NCI-H69 (cell line): ENCODE results near the gene ARMC12.

ENCODE experiments used
- DNase-seq: peaks from one replicate; lab custom pipeline; 2025; lab: John Stamatoyannopoulos, UW

ARMC12 gene

DNA sequence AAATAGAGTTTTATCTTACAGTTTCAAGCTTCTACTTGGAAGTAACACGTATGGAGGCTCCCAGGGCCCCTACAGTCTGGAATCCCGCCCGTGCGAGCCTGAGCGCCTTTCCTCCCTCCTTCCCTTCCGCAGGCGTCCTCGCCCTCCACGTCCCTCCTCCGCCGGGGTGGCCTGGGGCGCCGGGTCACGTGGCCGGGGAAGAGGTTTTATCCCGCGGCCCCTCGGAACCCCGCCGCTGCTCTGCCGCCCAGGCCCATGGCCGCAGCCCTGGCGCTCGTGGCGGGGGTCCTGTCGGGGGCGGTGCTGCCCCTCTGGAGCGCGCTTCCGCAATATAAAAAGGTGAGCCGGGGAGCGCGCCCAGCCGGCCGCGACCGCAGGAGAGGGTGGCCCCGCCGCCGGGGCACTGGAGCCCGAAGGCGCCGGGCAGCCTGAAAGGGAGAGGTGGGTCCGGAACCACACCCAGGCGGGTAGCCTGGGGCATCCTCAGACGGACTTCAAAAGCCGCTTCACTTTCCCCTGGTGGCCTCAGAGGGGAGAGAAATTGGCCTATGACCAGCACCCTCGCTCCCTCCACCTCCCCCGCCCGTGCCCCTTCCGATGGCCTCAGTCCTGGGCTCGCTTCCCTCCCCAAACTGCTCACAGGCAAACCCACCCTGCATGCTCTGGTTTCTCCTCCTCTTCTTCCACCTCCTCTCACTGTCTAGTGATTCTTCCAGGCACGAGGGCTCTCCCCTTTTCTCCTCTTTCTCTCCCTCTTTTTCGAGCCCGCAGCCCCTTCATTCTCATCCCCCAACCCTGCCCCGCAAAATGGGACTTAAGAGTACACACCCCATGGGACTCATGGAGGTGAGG lies 39.8 kb downstream of the ARMC12 start, which contains the start of gene CLPSL2:
Gene CLPSL2 (plus strand): TSS at position 235 of the 852 bp plus-strand sequence. CDS start 21 bp downstream, at position 256.
- DNase-seq = peak; percentile 72

DNA sequence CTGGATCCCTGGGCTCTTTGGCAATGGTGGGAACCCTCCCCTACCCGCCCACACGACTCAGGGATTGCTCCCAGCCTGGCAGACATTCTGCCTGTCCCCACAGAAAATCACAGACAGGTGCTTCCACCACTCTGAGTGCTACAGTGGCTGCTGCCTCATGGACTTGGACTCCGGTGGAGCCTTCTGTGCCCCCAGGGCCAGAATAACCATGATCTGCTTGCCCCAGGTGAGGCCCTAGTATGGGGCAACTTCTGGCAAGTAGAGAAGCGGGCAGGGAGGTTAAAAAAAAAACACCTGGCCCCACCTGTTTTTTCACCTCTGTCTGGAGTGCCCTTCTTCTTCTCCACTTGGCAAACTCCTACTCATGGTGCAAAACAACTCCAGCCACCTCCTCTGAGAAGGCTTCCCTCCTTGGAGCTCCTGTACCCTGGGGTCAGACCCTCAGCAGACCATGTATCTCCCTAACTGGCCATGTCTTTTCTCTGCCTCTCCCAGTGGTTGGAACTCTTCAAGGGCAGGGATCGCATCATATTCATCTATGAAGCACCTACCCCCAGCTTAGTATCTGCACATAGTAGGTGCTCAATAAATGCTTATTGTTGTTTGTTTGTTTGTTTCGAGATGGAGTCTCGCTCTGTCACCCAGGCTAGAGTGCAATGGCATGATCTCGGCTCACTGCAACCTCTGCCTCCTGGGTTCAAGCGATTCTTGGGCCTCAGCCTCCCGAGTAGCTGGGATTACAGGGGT lies 40.7 kb downstream of the ARMC12 start:
- no peak for DNase-seq

DNA sequence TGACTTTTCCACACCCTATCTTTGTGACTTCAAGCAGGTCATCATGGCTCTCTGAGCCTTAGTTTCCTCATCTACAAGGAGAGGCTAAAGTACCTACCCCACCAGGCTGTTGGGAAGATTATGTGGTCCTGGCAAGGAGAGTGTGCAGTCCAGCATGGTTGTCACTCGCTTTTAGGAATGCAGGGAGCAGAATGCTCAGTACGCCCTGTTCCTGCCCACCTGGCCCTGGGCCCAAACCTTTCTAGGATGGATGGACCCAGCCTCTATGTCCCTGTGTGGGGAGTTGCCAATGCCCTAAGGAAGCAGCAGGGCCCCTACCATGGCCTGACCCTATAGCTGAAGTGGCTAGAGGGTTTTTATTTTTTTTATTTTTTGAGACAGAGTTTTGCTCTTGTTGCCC lies 41.6 kb downstream of the ARMC12 start:
- no peak for DNase-seq

DNA sequence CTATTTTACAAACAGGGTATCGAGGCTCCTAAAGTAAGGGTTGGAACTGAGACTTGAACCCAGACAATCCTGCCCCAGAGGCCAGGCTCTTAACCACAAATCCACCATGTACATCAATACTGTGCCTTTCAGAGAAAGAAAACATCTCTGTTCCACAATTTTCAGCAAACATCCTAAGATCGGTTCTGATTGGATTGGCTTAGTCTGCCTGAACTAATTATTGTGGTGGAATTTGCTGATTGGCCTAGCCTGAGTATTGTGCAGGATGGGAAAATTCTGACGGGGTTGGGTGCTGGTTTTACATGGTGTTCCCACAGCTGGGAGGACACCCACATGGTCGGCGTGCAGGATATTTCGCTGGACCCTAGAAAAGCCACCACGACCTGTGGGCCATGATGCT lies 43.9 kb downstream of the ARMC12 start, which contains the start of gene CLPSL1:
Gene CLPSL1 (plus strand): TSS at position 301 of the 400 bp plus-strand sequence. CDS start 92 bp downstream, at position 393.
- DNase-seq = no peak

DNA sequence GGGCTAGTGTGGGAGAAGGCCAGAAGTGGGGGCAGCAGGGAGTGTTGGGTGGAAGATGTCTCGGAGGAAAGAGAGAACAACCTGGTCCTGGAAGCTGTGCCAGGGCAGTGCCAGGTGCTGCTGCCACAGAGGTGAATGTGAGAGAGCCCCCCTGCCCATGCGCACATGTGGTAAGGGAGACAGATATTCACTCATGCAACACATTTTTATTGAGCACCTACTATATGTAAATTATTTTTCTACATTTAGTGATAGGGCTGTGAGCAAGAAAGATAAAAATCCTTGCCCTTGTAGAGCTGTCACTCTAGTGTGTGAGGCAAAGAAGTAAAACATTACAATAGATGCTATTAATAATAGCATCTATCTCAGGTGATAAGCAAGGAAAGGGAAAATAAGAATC lies 44.5 kb downstream of the ARMC12 start:
- no peak for DNase-seq

DNA sequence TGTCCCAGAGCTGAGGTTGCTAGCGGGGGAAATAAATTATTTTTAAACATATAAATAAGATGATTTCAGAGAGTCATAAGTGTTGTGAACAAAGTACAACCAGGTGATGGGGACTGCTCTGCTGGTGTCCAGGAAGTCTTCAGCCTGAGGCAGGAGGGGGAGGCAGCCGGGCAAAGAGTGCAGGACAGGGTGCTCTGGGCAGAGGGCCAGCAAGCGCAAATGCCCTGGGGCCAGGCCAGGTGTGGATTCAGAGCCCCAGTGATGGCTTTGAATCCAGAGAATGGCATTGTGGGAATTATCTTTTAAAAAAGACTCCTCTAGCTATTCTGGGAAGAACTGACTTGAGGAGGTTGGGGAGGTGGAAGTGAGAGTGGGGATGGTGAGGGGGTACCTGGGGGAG lies 45.6 kb downstream of the ARMC12 start:
- peak; percentile 88 for DNase-seq

DNA sequence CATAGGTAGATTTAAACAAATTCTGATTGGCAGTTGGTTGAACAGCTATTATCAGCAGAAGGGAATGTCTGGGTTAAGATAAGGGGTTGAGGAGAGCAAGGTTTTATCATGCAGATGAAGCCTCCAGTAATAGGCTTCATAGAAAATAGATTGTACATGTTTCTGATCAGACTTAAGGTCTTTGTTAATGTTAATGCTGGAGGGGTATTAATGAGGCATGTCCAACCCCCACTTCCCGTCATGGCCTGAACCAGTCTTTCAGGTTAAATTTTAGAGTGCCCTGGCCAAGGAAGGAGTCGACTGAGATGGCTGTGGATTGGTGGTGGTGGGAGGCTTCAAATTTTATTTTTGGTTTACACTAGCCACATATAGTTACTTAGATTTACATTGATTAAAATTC lies 47.4 kb downstream of the ARMC12 start:
- DNase-seq = no peak

DNA sequence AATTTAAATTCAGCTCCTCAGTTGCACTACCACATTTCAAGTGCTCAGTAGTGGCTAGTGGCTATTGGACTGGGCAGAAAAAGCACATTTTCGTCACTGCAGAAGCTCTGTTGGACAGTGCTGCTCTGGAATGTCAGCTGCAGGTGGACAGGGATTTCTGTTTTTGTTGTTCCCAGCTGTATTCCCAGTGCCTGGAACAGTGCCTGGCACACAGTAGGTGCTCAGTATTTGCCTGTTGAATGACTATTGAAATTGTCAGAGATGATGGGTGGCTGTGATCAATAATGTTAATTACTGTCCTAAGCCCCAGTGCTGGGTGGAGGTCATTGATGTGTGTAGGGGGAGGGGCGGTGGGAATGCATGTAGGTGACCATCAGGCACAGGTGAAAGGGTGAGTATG lies 49.4 kb downstream of the ARMC12 start:
- no peak for DNase-seq

DNA sequence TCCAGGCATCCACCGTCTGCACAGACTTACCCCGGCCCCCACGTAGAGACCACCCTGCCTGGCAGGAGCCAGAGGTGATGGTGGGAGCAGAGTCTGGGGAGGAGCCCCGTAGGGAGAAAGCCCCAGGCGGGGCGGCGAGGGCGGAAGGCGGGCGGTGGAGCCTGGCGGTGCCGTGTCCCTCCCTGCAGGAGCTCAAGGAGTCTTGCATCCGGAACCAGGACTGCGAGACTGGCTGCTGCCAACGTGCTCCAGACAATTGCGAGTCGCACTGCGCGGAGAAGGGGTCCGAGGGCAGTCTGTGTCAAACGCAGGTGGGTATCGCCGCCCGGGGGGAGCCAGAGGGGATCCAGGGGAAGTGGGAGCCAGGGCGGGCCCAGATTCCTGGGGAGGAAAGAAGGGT lies 50.0 kb downstream of the ARMC12 start:
- DNase-seq = peak; percentile 43

DNA sequence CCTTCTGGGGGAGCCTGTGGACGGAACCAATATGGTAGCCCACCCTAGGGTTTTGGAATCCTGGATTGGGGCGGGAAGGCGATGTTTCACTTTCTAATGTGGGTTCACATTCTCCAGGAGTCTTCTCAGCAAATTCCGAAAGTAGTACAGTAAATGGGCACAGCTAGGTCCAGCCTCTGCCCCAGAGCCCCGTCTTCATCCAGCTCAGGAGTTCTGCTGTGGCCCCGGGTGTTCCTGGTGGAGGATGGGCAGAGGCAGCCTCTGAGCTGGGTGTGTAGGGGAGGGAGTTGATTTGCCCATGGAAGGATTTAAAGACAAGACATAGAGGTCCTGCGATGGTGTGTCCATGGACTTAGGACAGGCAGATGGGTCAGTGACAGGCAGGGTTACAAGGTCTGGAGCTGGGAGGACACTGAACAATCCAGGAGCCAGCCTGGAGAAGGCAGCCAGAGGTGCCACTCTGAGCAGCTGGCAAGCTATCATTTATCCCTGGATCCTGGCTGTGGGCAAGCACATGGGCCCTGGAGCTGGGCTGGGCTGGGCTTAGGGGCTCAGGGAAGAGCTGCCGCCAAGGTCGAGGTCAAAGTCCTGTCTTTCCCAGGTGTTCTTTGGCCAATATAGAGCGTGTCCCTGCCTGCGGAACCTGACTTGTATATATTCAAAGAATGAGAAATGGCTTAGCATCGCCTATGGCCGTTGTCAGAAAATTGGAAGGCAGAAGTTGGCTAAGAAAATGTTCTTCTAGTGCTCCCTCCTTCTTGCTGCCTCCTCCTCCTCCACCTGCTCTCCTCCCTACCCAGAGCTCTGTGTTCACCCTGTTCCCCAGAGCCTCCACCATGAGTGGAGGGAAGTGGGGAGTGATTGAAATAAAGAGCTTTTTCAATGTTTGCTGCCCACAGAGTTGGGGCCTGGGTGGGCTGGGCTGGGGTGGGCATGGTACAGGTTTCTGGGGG lies 50.7 kb downstream of the ARMC12 start:
- no peak for DNase-seq

DNA sequence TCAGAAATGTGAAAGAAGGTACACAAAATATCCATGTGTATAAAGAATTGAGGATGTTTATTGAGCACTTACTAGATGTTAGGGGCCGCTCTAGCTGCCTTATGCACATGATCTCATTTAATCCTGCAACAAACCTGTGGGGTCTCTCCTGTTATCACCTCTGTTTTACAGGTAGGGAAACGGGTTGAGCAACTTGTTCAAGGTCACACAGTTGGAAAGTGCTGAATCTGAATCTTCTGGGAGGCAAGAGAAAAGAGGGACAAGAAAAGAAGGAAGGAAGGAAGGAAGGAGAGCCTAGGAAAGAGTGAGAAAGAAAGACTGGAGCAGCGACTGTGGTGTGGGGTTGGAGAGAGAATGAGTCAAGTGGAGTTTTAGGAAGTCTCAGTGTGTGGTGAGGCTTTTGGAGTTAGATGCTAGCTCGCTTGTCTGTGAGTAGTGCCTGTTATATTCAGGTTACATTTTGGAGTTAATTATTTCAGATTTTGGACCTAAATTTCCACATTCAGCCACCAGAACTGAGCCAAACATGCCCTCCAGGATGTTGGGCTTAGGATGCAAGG lies 51.7 kb downstream of the ARMC12 start:
- DNase-seq = no peak

DNA sequence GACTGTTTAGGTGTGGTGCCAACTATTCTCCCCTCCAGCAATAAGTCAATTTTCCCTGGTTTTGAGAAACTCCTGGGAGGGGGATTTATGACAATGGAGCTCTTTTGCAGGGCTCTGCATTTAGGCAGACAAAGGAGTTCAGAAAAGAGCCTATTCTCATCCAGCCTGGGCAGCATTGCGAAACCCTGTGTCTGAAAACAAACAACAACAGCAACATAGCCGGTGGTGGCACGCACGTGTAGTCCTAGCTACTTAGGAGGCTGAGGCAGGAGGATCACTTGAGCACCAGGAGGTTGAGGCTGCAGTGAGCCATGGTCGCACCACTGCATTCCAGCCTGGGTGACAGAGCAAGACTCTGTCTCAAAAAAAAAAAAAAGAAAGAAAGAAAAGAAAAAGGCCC lies 53.9 kb downstream of the ARMC12 start:
- no peak for DNase-seq

DNA sequence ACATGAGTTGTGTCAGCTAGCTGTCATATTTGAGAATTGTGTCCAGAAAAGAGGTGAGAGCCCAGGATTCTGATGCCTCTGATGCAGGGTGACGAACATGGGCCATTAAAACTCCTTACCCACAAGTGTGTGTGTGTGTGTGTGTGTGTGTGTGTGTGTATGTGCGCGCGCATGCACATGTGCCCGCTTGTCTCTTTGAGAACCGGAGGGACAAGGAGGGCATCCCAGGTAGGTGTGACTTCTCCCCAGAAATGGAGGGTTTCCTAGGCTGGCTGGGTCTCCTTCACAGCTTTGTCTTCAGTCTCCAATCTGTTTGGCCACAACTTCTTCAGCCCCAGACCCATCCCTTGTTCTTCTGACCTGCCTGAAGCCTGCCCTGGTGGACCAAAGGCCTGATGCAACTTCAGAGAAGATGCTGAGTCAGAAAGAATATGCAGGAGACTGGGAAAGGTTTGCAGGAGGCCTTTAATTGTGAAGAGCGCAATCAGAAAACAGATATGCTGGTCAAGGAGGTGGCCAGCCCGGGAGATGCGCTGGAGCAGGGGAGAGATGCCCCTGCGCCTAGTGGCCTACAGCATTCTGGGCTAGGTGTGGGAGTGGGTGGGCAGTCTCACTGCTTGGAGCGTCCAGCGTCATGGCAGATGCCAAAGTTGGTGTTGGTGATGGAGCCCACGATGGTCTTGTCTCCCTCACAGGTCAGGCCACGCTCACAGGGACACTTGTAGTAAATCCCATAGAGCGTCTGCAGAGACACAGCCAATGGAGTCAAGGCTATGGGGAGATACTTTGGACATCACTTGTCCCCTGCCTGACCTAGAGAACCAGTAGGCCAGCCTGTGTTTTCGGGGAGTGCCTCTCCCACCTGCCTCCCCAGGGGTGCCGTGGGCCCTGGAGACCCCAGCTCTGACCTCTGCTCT lies 58.0 kb downstream of the ARMC12 start:
- DNase-seq = no peak

DNA sequence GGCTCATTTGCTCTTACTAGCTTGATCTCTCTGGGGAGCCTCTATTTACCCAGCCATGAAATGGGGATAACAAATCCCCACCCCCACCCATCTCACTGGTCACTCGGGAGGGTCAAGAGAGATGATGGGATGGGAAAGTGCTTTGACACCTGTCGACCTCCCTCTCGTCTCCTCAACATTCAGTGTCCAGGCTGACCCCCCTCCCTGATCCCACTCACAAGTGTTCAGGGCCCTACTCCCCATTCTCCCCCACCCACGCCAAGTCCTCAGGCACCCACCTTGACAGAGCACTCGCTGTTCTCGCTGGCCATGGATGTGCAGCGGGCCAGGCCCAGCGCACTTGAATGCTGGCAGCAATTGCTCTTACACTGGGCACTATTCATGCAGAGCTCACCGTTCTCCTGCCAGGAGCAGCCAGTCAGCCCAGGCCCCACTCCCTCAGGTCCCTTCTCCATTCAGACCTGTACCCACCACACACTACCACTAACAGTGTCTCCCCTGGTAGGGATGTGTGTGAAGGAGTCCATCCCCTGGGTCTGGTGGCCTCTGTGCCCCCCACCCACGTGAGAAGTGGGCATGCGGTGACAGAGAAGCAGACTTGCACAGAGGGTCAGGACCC lies 58.7 kb downstream of the ARMC12 start:
- DNase-seq = no peak

DNA sequence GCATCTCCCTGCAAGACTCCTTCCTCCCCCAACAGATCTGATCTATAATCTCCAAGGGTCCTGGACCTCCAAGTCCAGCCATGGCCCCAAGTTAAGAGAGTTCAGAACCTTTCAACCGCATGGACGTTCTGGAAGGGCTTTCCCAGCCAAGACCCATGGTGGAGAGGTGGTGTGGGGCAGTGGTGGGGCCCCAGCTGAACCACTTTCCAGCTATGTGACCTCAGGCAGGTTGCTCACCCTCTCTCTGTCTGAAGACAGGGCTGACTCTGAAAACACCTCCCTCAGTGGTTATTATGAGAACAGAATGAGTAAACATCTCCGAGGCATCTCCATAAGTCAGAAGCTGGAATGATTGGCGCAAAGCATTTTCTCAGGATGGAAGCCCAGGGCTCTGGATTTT lies 59.4 kb downstream of the ARMC12 start:
- no peak for DNase-seq

DNA sequence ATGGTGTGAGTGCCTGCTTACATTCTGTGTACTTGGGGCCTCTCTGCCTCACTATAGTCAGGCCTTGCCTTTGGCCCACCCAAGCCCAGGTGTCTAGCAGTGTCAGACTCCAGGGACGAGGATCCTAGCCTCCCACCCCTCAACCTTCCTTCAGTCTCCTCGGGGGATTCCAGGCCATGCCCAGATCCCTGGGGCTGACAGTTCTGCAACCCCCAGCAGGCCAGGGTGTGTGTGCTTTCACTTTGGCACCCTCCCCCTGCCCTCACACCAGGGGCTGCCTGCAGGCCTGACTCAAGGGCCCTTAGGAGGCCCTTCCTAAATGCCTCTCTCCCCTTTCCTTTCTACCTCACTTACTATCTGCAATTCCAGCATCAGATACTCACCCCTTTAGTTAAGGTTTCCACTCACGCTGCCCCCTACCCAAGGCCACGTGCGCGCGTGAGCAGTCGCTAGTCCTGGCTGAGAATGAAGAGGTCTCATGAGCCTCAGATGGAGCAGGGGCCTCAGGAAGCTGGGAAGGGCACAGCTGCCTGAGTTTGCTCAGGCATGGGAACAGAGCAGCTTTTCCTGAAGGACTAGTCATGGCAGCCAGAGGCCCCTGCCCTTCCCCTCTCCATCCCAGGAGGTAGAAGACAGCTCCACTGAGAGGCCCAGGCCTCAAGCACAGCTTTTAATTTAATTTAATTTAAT lies 61.1 kb downstream of the ARMC12 start:
- DNase-seq = no peak
